ENCODE measurements around the gene OLAH.

OLAH gene

GRCh38 chr10:15072358-15072757 is 28.6 kb downstream of the OLAH start:
- Histone ChIP-seq H3K4me3 (ENCODE audit: low read length) (no peak overlapping the region), H3K4me2 (ENCODE audit: low read depth, low read length) (no peak overlapping the region), H3K9me3 (replicated peaks; ENCODE audit: insufficient read depth, low read length) (no peaks in the 10 kb centered on the region), H2AFZ (ENCODE audit: low read length) (no peak overlapping the region), H4K20me1 (ENCODE audit: insufficient read depth, low read length) (no peaks in the 10 kb centered on the region), H3K36me3 (replicated peaks; ENCODE audit: insufficient read depth, low read length) (no peaks in the 10 kb centered on the region), H3K9ac (ENCODE audit: low read length) (no peak overlapping the region), H3K79me2 (ENCODE audit: low read length) (no peaks in the 10 kb centered on the region), H3K27me3 (replicated peaks; ENCODE audit: insufficient read depth, low read length) (no peaks in the 10 kb centered on the region), H3K4me1 (ENCODE audit: low read length) (no peaks in the 10 kb centered on the region), H3F3A (ENCODE audit: insufficient read depth, low read length) (no peaks in the 10 kb centered on the region), H3K27ac (ENCODE audit: low read length) (no peak overlapping the region), H3K9me2 (replicated peaks; ENCODE audit: insufficient read depth, low read length) (no peaks in the 10 kb centered on the region)
- no peak for DNase-seq
- TF ChIP-seq CTCF (IDR thresholded peaks at IDR 0.05; ENCODE audit: low read length) (no peak), EZH2phosphoT487 (IDR thresholded peaks at IDR 0.05; ENCODE audit: low read length) (no peak), EZH2 (optimal IDR thresholded peaks at IDR 0.05; ENCODE audit: low read depth, low read length) (no peak)

- Histone ChIP-seq H3F3A (ENCODE audit: insufficient read depth, low read length) (no peaks in the 10 kb centered on the region), H3K9me3 (replicated peaks; ENCODE audit: insufficient read depth, low read length) (no peaks in the 10 kb centered on the region)
- no peak for DNase-seq
Measured at GRCh38 chr10:15075421-15075820, 31.7 kb downstream of the OLAH start.

GRCh38 chr10:15083674-15084501 is 40.1 kb downstream of the OLAH start:
- H3F3A ChIP-seq (ENCODE audit: insufficient read depth, low read length): no peaks in the 10 kb centered on the region
- H3K4me2 ChIP-seq (ENCODE audit: low read depth, low read length): peak overlapping the region; percentile 57
- DNase-seq: no peak
- H3K27me3 ChIP-seq (replicated peaks; ENCODE audit: insufficient read depth, low read length): no peaks in the 10 kb centered on the region
- no peaks in the 10 kb centered on the region for H3K4me1 ChIP-seq (ENCODE audit: low read length)
- H3K27ac ChIP-seq (ENCODE audit: low read length): no peak overlapping the region
- H3K36me3 ChIP-seq (replicated peaks; ENCODE audit: insufficient read depth, low read length): no peaks in the 10 kb centered on the region
- H3K79me2 ChIP-seq (ENCODE audit: low read length): no peaks in the 10 kb centered on the region
- H3K9ac ChIP-seq (ENCODE audit: low read length): no peak overlapping the region
- H4K20me1 ChIP-seq (ENCODE audit: insufficient read depth, low read length): no peaks in the 10 kb centered on the region
- peak overlapping the region; percentile 49; the same call in 1 of the 2 replicates for H2AFZ ChIP-seq (ENCODE audit: low read length)
- TF ChIP-seq EZH2 (optimal IDR thresholded peaks at IDR 0.05; ENCODE audit: low read depth, low read length): no peak
- no peak for TF ChIP-seq EZH2phosphoT487 (IDR thresholded peaks at IDR 0.05; ENCODE audit: low read length)
- no peak for TF ChIP-seq CTCF (IDR thresholded peaks at IDR 0.05; ENCODE audit: low read length)
- no peaks in the 10 kb centered on the region for H3K9me2 ChIP-seq (replicated peaks; ENCODE audit: insufficient read depth, low read length)
- H3K9me3 ChIP-seq (replicated peaks; ENCODE audit: insufficient read depth, low read length): no peaks in the 10 kb centered on the region
- H3K4me3 ChIP-seq (ENCODE audit: low read length): peak overlapping the region; percentile 42

More at GRCh38 chr10:15075421-15075820, 31.7 kb downstream of the OLAH start:
- no peaks in the 10 kb centered on the region for H3K4me1 ChIP-seq (ENCODE audit: low read length)
- no peaks in the 10 kb centered on the region for H3K9me2 ChIP-seq (replicated peaks; ENCODE audit: insufficient read depth, low read length)
- H2AFZ ChIP-seq (ENCODE audit: low read length): no peak overlapping the region
- H3K4me2 ChIP-seq (ENCODE audit: low read depth, low read length): no peak overlapping the region
- H3K4me3 ChIP-seq (ENCODE audit: low read length): no peak overlapping the region
- no peaks in the 10 kb centered on the region for H3K36me3 ChIP-seq (replicated peaks; ENCODE audit: insufficient read depth, low read length)
- no peak overlapping the region for H3K27ac ChIP-seq (ENCODE audit: low read length)
- no peaks in the 10 kb centered on the region for H4K20me1 ChIP-seq (ENCODE audit: insufficient read depth, low read length)
- H3K27me3 ChIP-seq (replicated peaks; ENCODE audit: insufficient read depth, low read length): no peaks in the 10 kb centered on the region
- no peak overlapping the region for H3K9ac ChIP-seq (ENCODE audit: low read length)
- no peaks in the 10 kb centered on the region for H3K79me2 ChIP-seq (ENCODE audit: low read length)
- TF ChIP-seq EZH2phosphoT487 (IDR thresholded peaks at IDR 0.05; ENCODE audit: low read length): no peak
- TF ChIP-seq EZH2 (optimal IDR thresholded peaks at IDR 0.05; ENCODE audit: low read depth, low read length): no peak
- no peak for TF ChIP-seq CTCF (IDR thresholded peaks at IDR 0.05; ENCODE audit: low read length)
